HUDEP-2 (cell line): ENCODE data around the gene EPC2.
"Not testable (repeated sequence)": the region's sequence is repeated elsewhere in the genome, so short reads cannot be mapped to it uniquely, and the experiment has no call there.

ENCODE experiments used
- DNase-seq, 76 experiments: peaks; one replicate each; lab custom pipeline; 2025; ENCODE audit not compliant: unreplicated experiment in 76 of 76; lab: John Stamatoyannopoulos, UW

EPC2 gene

DNA sequence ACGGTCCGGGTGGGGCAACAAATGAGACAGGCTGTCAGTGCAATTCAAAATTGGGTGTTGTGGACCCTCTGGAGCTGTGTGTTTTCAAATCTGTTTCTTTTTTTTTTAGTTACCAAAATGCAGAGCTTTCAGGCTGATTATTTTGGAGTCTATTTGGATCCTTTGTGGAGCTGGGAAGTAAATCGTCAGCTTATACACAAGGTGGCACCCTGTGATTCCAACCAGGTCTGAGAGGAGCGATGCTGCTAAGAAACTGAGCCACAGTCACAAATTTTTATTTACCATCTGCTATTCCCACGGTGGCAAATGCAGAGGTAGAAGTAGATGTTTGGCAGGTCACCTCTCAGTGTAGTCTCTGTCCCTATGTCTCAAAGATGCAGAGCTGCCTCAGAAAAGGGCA is 3.8 kb upstream of the EPC2 start:
- no peak for DNase-seq

DNA sequence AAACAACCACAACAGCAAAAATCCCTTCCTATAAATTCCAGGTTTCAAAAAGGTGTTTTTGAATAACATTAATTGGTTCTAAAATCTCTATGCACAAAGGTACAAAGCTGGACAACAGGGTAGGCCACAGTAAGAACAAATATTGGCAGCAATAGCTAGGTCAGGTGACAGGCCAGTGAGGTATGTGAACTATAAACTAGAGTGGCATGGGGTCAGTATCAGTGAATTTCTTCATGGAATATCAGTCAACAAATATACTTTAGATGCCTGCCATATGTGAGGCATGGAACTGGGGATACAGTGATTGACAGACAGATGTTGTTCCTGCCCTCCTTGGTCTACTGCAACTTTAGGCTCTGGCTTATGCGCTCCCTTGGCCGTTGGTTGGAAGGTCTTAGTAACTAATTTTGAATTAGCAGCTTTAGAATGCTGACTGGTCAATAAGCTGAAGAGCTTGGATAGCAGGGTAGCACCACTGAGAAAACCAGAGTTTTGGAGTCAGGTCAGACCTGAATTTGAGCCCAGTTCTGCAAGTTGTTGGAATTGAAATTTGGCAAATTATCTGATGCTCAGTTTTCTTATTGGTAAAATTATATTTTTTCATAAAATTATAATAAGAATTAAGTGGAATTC is 2.3 kb upstream of the EPC2 start:
- DNase-seq: no peak

DNA sequence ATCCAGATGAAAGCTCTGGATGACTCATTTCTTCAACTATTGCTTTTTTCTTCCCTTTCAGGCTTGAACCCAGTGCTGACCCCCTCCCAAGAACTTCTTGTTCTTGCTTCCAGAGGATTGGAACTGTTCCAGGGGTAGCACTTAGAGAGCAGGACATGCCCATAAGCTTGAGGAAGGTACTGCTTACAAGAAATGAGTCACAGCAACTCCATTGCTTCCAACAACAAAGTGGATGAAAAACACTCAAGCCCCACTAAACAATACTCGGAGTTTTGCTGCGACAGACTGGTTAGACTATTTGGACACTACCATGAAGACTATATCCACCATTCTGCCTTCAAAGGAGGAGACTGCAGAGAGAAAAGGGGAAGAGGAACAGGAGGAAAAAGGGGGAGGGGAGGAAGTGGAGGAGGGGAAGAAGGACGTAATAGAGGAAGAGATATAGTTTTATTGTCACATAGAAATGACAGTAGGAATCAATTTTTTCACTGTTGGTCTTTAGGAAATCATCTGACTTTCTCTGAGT is 1.6 kb upstream of the EPC2 start:
- DNase-seq: no peak

DNA sequence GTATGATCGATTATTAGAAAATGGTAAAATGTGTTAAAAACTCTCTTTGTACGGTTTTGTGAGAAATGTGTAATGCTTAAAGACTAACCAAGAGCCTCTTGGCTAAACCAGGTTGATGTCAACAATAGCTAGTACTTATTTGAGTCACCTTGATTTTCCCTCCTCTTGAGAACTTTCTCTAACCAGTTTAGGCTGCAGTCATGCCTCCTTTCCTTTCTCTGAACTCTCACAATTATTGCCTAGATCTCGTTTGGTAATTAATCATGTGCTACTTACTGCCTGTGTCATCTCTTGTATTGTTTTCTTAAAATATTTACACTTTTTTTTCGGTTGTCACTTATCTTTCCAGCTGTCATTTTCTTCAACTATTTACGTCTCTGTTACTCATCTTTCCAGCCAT is 1.1 kb upstream of the EPC2 start:
- DNase-seq: no peak

DNA sequence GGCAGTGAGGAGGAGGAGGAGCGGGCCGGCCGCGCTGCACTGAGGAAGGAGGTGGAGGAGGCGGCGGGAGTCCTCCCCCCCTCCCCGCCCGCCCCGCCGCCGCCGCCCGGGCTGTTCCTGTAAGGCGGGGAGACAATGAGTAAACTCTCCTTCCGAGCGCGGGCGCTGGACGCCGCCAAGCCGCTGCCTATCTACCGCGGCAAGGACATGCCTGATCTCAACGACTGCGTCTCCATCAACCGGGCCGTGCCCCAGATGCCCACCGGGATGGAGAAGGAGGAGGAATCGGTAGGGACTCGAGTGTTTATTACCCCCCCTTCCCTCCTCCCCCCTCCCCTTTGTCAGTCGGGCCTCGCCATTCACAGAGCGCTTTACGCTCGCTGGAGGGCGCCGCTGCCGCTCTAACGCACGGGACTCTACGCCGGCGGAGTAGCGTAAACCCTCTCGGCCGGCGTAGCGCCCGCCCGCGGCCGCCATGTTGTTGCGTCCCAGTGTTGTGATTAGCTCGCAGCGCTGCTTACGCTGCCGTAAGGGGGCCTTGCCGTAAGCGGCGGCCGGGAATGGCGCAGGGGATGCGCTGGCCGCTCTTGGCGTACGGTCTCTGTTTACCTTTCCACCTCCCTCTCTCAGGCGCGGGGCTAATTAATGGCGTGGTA is 460 bp downstream of the EPC2 start:
- DNase-seq: peak in 75 of 76 experiments; percentile 9 to 92 (median 84)

DNA sequence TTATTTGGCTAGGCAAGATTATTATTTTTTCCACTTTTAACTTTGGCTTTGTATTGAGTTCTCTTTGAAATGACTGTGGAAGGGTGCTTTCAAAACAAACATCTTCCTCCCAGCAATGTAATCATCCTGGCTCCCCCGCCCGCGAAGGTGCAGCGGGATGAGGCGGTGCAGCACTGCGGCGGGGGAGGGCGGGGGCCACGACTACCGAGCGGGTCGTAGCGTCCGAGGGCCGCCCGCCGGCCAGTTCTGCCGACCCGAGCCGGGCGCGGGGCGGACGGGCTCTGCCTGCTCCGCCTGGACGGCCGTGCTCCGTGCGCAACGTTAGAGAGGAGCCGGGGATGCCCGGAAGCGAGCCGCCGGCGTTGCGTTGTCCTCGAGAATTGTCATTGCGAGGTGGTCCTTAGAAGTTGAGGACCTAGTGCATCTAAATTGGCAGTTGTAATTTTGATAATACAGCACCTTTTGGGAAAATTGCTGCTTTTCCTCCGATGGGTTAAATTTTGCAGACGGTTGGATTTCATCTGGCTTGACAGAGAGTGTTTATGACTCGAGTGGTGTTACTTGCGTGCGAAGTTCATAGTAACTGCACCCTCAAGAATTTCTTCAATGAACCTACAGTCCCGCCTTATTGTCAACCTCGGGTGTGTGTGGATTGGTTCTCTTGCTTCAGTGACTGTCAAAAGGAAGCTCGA is 1.1 kb downstream of the EPC2 start:
- DNase-seq: peak in 45 of 76 experiments; percentile 1 to 67 (median 37)

DNA sequence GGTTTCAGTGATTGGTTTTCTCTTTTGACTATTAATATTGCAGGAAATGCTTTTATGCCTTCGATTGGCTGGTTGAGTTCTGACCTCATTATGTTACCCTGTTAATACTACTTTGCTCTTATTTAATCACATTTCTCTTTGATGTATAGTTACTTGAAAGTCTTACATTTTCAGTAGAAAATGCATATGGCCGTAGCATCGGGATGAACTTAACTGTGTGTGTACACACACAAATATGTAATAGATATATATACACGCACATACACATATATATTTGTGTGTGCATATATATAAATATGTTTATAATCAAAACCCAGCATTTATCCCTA is 1.6 kb downstream of the EPC2 start:
- DNase-seq: peak in 1 of 76 experiments; percentile 42

DNA sequence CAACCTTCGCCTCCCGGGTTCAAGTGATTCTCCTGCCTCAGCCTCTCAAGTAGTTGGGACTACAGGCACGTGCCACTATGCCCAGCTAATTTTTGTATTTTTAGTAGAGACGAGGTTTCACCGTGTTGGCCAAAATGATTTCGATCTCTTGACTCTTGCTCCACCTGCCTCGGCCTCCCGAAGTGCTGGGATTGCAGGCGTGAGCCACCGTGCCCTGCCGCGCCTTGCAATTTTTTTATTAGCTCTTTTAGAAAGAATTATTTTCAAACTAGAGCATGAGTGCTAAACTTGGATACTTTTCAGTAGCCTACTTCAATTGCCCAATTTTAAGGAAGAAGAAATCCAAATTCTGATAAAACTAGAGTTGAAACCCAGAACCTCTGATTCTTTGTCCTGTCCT is 3.2 kb downstream of the EPC2 start:
- DNase-seq: not testable (repeated sequence)

DNA sequence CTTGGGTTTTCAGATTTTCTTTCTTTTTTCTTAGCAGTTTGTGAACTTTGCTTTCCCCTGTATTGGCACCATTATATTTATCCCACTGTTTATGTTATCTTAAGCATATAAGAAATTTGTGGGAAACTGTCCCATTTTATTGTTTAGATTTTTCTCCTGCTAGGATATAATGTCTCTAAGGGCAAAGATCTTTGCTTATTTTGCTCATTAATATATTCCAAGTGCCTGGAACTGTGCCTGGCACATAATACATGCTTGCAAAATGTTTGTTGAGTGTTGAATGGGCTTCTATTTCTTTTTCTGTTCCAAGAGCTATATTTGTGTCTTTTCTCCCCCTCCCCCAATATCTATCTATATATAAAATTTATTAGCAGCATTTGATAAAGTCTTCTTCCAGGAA is 5.4 kb downstream of the EPC2 start:
- DNase-seq: no peak

DNA sequence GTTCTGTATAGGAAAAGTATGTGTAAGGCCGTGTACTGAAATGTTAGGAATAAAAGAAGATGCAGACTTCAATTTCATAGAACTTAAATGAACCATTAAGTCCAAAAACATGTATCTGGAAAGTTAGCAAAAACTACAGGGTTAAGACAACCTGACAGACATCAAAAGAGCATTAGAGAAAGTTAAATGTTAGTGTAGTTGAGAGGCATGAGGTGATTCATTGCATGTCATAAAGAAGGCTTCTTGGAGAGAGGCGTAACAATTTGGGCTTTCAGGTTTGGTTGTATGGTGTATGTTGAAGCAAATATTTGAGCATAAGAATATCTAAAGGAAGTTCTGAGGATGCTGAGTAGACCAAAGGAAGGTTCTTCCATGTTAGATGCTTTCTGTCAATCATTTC is 6.3 kb downstream of the EPC2 start:
- DNase-seq: no peak

DNA sequence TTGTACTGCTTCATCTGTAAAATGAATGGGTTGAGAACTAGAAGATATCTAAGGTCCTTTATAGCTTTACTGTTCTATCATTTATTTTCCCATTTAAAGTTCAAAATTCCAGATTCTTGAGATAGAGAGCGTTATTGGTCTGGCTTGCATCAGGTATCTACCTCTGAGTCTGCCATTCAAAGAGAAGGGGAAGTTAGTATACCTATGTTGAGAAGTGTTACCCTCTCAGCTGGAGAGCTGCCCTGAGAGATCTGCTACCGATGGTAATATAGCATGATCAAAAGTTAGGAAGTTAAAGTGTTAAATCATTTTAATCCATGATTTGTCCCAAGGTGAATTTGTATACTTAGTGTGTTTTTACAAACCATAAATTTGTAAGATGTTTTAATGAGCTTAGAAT is 7.4 kb downstream of the EPC2 start:
- DNase-seq: no peak

DNA sequence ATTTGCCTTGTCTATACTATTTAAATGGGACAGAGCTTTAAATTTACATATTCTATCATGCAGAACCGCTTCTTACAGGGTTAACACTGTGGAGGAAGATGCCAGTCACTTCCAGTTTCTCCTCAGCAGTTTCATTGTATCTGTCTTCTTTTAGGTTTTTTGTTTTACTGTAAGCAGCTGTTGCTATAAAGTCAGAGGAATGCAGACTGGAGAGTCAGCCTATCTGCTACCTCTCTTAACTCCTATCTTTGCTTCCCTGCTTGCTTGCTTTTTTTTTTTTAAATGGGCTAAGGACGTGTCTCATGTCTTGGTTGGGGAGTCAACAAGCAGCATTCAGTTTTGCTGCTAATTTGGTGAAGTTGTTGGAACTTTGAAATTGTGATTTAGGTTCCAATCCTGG is 8.9 kb downstream of the EPC2 start:
- peak in 1 of 76 experiments; percentile 14 for DNase-seq

DNA sequence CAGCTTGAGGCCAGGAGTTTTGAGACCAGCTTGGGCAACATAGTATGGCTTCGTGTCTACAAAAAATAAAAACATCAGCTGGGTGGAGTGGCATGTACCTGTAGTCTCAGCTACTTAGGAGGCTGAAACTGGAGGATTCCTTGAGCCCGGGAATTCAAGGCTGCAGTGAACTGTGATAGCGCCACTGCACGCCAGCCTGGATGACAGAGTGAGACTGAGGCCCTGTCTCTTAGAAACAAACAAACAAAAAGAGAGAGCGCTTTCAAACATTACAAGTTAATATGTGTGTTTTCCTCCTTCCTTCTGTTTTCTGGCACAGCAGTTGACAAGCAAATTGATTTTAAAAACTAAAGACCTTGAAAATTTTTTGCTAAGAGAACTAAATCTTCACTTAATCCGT is 9.9 kb downstream of the EPC2 start:
- no peak for DNase-seq

DNA sequence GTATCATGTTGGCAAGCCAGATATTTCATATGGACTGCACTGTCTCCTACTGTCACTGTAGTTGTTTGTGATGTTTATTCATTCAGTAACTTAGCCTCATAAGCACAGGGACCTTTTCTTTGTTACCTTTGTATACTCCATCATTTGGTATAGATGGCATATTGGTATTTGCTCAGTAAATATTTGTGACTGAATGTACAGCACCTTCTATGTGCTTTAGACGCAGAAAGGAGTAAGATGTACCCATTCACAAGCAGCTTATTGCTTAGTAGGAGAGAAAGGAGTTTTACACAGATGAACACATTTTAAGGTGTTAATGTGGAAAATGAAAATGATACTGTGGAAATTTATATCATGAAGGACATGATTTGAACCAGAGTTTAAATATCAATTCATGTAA is 12.0 kb downstream of the EPC2 start:
- DNase-seq: no peak

DNA sequence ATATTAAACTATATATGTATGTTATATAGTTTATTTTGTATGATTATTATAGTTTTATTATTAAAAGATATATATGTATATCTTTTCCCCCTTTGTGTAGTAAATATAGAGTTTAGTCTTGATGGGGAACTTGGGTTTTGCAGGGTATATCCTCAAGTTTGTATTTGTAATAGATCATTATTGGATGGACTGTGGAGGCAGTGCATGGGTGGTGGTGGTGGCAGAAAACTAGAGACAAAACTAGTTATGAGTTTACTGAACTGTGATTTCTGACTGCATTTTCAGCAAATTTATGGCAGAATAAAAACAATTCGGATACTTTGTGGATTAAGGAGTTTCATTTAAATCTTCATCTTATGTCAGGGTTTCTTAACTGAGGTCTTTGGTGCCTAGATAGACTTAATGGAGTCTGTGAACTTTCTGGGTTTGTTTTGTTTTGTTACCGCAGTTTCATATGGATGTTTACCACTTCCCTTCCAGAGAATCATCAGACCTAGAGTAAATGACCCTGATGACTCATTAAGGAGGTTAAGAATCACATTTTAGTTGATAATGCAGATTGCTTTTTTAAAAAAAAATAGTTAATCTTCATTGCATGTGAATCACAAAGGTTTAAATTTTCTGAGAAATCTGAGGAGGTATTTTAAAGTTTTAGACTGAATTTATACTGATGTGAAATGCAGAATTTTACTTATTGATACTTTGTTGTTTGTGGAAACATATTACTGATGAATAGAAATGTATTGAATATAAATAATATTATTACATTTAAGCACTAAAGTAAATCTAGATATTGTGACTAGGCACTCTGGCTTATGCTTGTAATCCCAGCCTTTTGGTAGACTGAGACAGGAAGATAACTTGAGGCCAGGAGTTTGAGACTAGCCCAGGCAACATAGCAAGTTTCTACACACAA is 14.5 kb downstream of the EPC2 start:
- DNase-seq: no peak

DNA sequence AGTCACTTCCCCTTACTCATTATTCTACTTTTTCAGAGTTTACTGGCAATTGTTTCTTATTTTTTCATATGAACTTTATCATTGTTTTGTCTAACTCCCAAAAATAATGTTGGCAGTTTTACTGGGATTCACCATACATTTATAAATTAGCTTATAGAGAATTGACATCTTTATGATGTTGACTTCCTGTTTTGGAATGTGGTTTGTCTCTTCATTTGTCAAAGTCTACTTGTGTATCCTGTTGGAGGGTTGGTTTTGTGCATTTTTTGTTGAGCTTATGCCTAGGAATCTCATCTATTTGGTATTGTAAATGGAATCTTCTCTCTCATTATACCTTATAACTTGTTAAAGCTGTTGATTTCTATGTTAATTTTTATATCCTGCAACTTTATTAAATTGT is 16.4 kb downstream of the EPC2 start:
- DNase-seq: no peak

DNA sequence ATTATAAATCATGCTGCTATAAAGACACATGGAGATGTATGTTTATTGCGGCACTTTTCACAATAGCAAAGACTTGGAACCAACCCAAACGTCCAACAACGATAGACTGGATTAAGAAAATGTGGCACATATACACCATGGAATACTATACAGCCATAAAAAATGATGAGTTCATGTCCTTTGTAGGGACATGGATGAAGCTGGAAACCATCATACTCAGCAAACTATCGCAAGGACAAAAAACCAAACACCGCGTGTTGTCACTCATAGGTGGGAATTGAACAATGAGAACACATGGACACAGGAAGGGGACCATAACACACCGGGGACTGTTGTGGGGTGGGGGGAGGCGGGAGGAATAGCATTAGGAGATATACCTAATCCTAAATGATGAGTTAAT is 17.8 kb downstream of the EPC2 start:
- not testable (repeated sequence) for DNase-seq

DNA sequence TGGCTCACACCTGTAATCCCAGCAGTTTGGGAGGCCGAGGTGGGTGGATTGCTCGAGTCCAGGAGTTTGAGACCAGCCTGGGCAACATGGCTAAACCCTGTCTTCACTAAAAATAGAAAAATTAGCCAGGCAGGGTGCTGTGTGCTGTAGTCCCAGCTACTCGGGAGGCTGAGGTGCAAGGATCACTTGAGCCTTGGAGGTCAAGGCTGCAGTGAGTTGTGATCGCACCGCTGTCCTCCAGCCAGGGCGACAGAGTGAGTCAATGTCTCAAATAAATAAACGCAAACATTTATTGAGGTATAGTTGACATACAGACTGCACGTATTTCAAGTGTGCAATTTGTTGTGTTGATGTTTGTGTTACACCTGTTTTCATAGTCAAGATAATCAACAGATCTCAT is 19.7 kb downstream of the EPC2 start:
- no peak for DNase-seq

DNA sequence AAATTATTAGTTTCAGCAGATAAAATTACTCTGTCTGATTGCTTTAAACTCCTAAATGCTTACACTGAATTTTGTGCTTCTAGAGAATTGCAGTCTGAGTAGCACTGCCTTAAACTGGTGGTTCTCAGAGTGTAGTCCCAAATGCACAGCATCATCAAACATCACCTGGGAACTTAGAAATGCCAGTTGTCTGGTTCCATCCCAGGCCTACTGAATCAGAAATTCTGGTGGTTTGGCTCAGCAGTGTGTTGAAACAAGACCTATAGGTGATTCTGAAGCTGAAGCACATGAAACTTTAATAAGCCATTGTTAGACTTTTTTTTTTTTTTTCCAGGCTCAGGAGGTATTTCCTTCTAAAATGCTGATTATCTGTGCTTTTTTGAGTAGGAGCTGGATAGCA is 22.0 kb downstream of the EPC2 start:
- DNase-seq: no peak

DNA sequence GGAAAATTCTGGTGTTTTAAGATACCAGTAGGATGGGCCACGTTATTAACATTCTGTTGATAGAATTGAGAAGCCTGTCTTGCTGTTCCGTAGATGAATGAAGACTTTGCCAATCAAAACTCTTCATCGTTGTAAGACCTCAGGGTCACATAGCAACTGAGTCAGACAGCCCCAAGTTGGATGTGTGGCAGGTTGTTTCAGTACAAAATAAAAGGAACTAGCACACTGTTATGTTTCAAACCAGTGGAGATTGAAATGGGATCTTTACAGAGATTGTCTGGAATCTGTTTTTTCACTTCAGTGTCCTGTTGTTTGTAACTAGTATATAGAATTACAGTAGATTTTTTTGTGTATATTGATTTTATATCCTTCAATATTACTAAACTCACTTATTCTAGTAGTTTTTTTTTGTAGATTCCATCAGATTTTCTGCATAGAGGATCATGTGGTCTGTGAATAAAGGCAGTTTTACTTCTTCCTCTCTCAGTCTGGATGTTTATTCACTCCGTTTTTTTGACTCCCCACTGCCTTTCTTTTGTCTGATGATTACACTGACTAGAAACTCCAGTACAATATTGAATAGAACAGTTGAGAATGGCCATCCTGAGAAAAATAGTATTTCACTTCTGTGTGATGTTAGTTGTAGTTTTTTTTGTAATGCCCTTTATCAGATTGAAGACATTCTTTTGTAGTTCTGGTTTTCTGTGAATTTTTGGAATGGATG is 22.7 kb downstream of the EPC2 start:
- DNase-seq: no peak
